HepG2 (cell line): Measurements from ENCODE around the gene MME. TPM values are rescaled to one million over a fixed set of nuclear protein-coding genes. Genes with fewer than 3 reads are reported as not detected.

Experiments used
- ATAC-seq: fragments of 200-7000 bp; cut with Tn5 transposase; 3 replicates; pipeline ENCODE4 v1.9.1; 2020; ENCODE audit warnings: mild to moderate bottlenecking, moderate library complexity
- BruUV-seq: library from RNA; stranded (reverse); fragments of 400-500 nt; replicated peaks from 2 replicates; lab custom pipeline; 2021; lab: Mats Ljungman, UMichigan
- CTCF ChIA-PET: fragments of 300-600 bp; formaldehyde crosslinking; extraction: SDS; loops from one replicate; lab custom pipeline; 2021; ENCODE audit warnings: low total read pairs, inconsistent platforms, low intra/inter-chr PET ratio; lab: Yijun Ruan, JAX
- POLR2A ChIA-PET: fragments of 350-600 bp; sonication (Branson Sonifier 250); formaldehyde crosslinking; loops from one replicate; lab custom pipeline; 2020; ENCODE audit warnings: antibody characterized with exemption, inconsistent platforms; lab: Yijun Ruan, JAX
- DNase-seq: peaks from one replicate; pipeline ENCODE4 v3.0.0-alpha.2; 2015; ENCODE audit warnings: low spot score
- FAIRE-seq: peaks from 3 replicates; lab custom pipeline; 2011; peaks lifted over from hg19 to GRCh38; lab: Jason Lieb, UNC
- H2AFZ ChIP-seq: one replicate; pipeline ENCODE4 v1.6.1; 2011; ENCODE audit warnings: low read length, inconsistent platforms
- H3K27ac ChIP-seq: fragments of 300-600 bp; 3 replicates; pipeline ENCODE4 v1.8.0; 2011; ENCODE audit warnings: mixed run types, mild to moderate bottlenecking, mixed read lengths, low read length, inconsistent platforms; ENCODE audit not compliant: insufficient read depth; ENCODE audit errors: extremely low read length
- H3K27me3 ChIP-seq, 2 experiments: fragments of 200-600 bp in 1 of 2; 2 replicates in 1 of 2; 3 replicates in 1 of 2; pipeline versions ENCODE4 v1.6.0 to v1.8.0; 2011; ENCODE audit warnings: low read length in 2 of 2, mild to moderate bottlenecking in 2 of 2, moderate library complexity in 2 of 2, inconsistent platforms in 1 of 2; ENCODE audit not compliant: insufficient read depth in 2 of 2, control insufficient read depth in 1 of 2
- H3K36me3 ChIP-seq, 2 experiments: fragments of 200-600 bp in 1 of 2; replicated peaks in 1 of 2; 2 replicates in 1 of 2; 3 replicates in 1 of 2; pipeline versions ENCODE4 v1.5.1 to v1.8.0; 2011; ENCODE audit warnings: low read length in 2 of 2, inconsistent platforms in 1 of 2; ENCODE audit not compliant: insufficient read depth in 2 of 2, control insufficient read depth in 1 of 2
- H3K4me1 ChIP-seq: 2 replicates; pipeline ENCODE4 v1.5.1; 2012; ENCODE audit warnings: low read length, inconsistent platforms; ENCODE audit not compliant: insufficient read depth
- H3K4me2 ChIP-seq: 2 replicates; pipeline ENCODE4 v1.6.0; 2011; ENCODE audit warnings: low read depth, low read length, inconsistent platforms
- H3K4me3 ChIP-seq, 3 experiments: fragments of 200-600 bp in 1 of 3; sonication (generic), shearing (Covaris generic) in 1 of 3; replicated peaks in 1 of 3; 2 replicates each; pipeline ENCODE4 v1.5.1; 2011 to 2016; ENCODE audit warnings: low read length in 3 of 3, inconsistent platforms in 2 of 3, low read depth in 2 of 3, mild to moderate bottlenecking in 2 of 3, control low read depth in 1 of 3, mixed read lengths in 1 of 3; ENCODE audit not compliant: insufficient read depth in 1 of 3
- H3K79me2 ChIP-seq: one replicate; pipeline ENCODE4 v1.6.1; 2011; ENCODE audit warnings: low read length, inconsistent platforms; ENCODE audit not compliant: insufficient read depth
- H3K9ac ChIP-seq: 2 replicates; pipeline ENCODE4 v1.6.0; 2011; ENCODE audit warnings: mild to moderate bottlenecking, low read depth, low read length, inconsistent platforms; ENCODE audit not compliant: insufficient read depth
- H3K9me3 ChIP-seq: 2 replicates; pipeline ENCODE4 v1.5.1; 2012; ENCODE audit warnings: mild to moderate bottlenecking, low read length
- H4K20me1 ChIP-seq: 2 replicates; pipeline ENCODE4 v1.6.0; 2011; ENCODE audit warnings: inconsistent platforms, mild to moderate bottlenecking, low read length, moderate library complexity; ENCODE audit not compliant: insufficient read depth
- IRF2 ChIP-seq: IDR thresholded peaks from 2 replicates; pipeline ENCODE4 v1.6.1; 2018; ENCODE audit warnings: missing genetic modification reagents, missing compliant biosample characterization
- ZNF547 ChIP-seq: sonication (generic); formaldehyde crosslinking; IDR thresholded peaks from 2 replicates; pipeline ENCODE4 v1.5.1; 2020; ENCODE audit warnings: mild to moderate bottlenecking, missing genetic modification reagents
- WGBS: methylation state at CpG from one replicate; pipeline ENCODE4 v1.1.6; 2017; ENCODE audit warnings: low lambda C conversion rate; 5-methylcytosine and 5-hydroxymethylcytosine counted together
- in situ Hi-C: cut with HindIII; loops from 2 replicates; pipeline ENCODE4 v1.10.0; 2017; ENCODE audit warnings: low pct_unique_long_range_greater_than_20kb; ENCODE audit not compliant: extremely low pct_ligation_motif_present
- intact Hi-C: fragments of 100-400 bp; cut with micrococcal nuclease; formaldehyde crosslinking; loops from one replicate; pipeline ENCODE4 v1.10.0; 2022; ENCODE audit not compliant: unreplicated experiment
- polyA plus RNA-seq, 8 experiments: library from polyadenylated mRNA; depleted of rRNA in 3 of 8; stranded (reverse) in 7 of 8; unstranded in 1 of 8; fragments of >200 nt; fragmentation: Illumina TruSeq in 4 of 8; extraction: Trizol in 4 of 8; gene quantifications; 2 replicates each; pipeline versions ENCODE4 v1.2.1 to v1.2.3, GENCODE V29; 2011 to 2016; ENCODE audit warnings: low read depth in 4 of 8, missing spikeins in 1 of 8, mixed read lengths in 1 of 8; ENCODE audit not compliant: insufficient read depth in 1 of 8
- total RNA-seq, 5 experiments: library from RNA; depleted of rRNA; stranded (reverse); fragments of >200 nt; fragmentation: Illumina TruSeq; extraction: Trizol; gene quantifications; 2 replicates each; pipeline ENCODE4 v1.2.3, GENCODE V29; 2016; ENCODE audit warnings: low read depth in 1 of 5

MME gene
- total and polyA plus RNA-seq, 2 of the 13 experiments (the other 11 are each of a cell fraction or from before 2014, with no cell fraction given): not detected

DNA sequence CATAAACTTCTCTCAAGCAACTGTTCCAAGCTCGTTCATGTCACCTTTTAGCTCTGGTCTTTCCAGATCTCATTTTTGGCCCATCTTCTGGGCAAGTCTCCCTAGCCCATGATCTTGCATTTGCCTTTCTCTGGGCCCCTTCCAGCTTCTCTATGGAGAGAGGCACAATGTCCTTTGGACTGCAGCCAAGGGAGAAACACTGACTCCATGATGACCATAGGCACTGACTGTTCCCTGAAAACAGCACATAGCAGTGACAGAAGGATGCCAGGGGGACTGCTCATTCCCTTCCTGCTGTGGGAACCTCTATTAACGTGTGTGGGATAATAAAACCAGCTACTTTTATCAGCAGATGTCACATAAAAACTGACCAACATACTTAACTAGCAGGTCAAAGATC lies 153.1 kb downstream of the MME start:
- ChIA-PET CTCF (no interaction called here), POLR2A (no interaction called here)
- Histone ChIP-seq H3K27ac (no peak overlapping the region), H3K9ac (no peak overlapping the region), H3K4me3 (no peak overlapping the region), H3K4me1 (no peaks in the 10 kb centered on the region), H3K4me2 (no peak overlapping the region), H2AFZ (no peak overlapping the region), H4K20me1 (no peaks in the 10 kb centered on the region), H3K27me3 (no peaks in the 10 kb centered on the region), H3K36me3 (no peaks in the 10 kb centered on the region)
- intact Hi-C loops (no loop called here), in situ Hi-C loops (no loop called here)
- BruUV-seq: no TSS peak
- FAIRE-seq (no peak), ATAC-seq (no peak), DNase-seq (no peak)
- WGBS: 2% methylated on average over 2 of the region's 2 CpGs
- TF ChIP-seq IRF2 (CRISPR knock-in tag): no peak
- no peak for TF ChIP-seq ZNF547 (CRISPR knock-in tag)
- TF ChIP-seq, all 625 proteins: peak for 0
- H3K9me3 ChIP-seq: no peaks in the 10 kb centered on the region
- H3K79me2 ChIP-seq: no peaks in the 10 kb centered on the region

Other genes starting within 250 kb of the MME start
- gene STRIT1, start 213.4 kb downstream of the MME start, total RNA-seq (2016; rRNA removed; fragmentation: Illumina TruSeq; extraction: Trizol): not detected in 2 replicates
- not detected in 2 replicates for gene STRIT1, start 213.4 kb downstream of the MME start, polyA plus RNA-seq (2011; rRNA removed)